PC-9 (cell line): ENCODE results near the gene MIGA1.

Experiments
- EZH2 ChIP-seq: fragments of 200-600 bp; sonication (generic); IDR thresholded peaks from 2 replicates; pipeline ENCODE4 v1.8.0; 2017; ENCODE audit warnings: antibody characterized with exemption, low read depth
- TF ChIP-seq, protein P1 (sequence below): fragments of 200-600 bp; sonication (generic); conservative IDR thresholded peaks from 2 replicates; pipeline ENCODE4 v1.6.1; 2017; ENCODE audit warnings: mixed run types, antibody characterized with exemption, mild to moderate bottlenecking, moderate library complexity

DNA sequence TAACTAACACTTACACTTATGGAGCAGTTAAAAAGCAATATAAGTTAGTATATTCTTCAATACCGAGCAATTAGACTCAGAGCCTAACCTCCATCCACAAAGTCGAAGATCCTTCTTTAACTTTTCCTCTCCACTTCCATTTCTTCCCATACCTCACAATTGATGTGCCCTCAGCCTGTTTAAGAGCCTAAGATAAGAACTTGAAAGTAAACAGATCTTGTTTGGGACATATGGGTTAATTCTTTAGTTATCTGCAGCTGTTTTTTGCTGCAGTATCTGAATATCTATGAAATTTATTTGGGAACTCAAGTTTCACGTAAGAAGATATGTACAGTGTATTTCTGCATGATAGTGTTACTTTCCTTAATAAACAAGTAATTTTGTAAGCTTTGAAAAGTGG is 51.5 kb downstream of the MIGA1 start:
- TF ChIP-seq, protein P1, sequence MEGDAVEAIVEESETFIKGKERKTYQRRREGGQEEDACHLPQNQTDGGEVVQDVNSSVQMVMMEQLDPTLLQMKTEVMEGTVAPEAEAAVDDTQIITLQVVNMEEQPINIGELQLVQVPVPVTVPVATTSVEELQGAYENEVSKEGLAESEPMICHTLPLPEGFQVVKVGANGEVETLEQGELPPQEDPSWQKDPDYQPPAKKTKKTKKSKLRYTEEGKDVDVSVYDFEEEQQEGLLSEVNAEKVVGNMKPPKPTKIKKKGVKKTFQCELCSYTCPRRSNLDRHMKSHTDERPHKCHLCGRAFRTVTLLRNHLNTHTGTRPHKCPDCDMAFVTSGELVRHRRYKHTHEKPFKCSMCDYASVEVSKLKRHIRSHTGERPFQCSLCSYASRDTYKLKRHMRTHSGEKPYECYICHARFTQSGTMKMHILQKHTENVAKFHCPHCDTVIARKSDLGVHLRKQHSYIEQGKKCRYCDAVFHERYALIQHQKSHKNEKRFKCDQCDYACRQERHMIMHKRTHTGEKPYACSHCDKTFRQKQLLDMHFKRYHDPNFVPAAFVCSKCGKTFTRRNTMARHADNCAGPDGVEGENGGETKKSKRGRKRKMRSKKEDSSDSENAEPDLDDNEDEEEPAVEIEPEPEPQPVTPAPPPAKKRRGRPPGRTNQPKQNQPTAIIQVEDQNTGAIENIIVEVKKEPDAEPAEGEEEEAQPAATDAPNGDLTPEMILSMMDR = no peak
- no peak for TF ChIP-seq EZH2
